ENCODE data around the gene TMEM203. TPM values are rescaled to one million over a fixed set of nuclear protein-coding genes. Genes with fewer than 3 reads are reported as not detected.

Gene TMEM203
- total and polyA plus RNA-seq, 2 of the 4 experiments (the other 2 are of a cell fraction) = 18.8 to 40.6 TPM

DNA sequence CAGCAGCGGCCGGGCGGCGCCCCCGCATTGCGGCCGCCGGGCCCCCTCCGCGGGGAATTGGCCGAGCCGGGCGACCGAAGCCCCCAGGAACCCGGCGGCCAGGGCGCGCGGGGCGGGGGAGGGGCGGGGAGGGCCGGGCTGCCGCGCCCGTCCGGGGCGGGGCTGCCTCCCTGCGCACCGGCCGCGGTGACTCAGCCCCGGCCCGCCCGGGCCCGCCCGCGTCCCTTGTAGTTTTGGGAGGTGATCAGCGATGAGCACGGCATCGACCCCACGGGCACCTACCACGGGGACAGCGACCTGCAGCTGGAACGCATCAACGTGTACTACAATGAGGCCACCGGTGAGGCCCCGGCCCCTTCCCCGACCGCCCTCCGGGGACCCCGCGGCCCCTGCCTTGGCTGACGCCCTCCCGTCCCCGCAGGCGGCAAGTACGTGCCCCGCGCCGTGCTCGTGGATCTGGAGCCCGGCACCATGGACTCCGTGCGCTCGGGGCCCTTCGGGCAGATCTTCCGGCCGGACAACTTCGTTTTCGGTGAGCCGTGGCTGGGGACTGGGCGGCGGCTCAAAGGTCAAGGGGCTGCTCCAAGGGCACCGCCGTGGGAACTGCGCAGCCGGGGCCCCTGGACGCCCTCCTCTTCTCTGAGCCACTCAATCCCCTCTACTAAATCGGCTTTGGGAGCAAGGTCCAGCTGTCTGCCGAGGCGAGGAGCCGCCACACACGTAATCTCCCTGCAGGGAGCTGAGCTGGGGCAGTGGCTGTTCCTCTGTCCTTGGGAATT, 36.2 kb upstream of the TMEM203 start:
- no peak overlapping the region for H3K18ac ChIP-seq (ENCODE audit: low read depth, low read length)
- no peak overlapping the region for H2BK15ac ChIP-seq (ENCODE audit: low read depth, low read length)
- H2AK9ac ChIP-seq (replicated peaks; ENCODE audit: low read depth, low read length, poor library complexity) = peak overlapping the region; percentile 97
- 0% methylated on average over 47 of the region's 83 CpGs; no CpG with 5 or more reads in 1 of the 2 experiments for WGBS, 2 experiments (ENCODE audit: extremely low coverage in 2 of 2, insufficient read length in 1 of 2)
- H4K20me1 ChIP-seq (ENCODE audit: insufficient read depth, low read length) = peaks cover 37% of the 10 kb centered on the region
- H3K9me3 ChIP-seq (ENCODE audit: control insufficient read depth, insufficient read depth, low read length) = no peaks in the 10 kb centered on the region
- peak overlapping the region; percentile 59; the same call in 1 of the 2 replicates for H3K56ac ChIP-seq (ENCODE audit: extremely low read depth, insufficient read depth, low read length)
- H3K9me1 ChIP-seq (ENCODE audit: insufficient read depth, low read length) = peaks cover 4% of the 10 kb centered on the region
- no peak overlapping the region for H4K5ac ChIP-seq (ENCODE audit: low read depth, low read length)
- H3K27me3 ChIP-seq (ENCODE audit: control insufficient read depth, insufficient read depth, low read length) = no peaks in the 10 kb centered on the region
- H2BK120ac ChIP-seq (ENCODE audit: low read depth, low read length) = no peak overlapping the region
- BruUV-seq (replicated peaks) = no TSS peak
- intact Hi-C loops (cut with micrococcal nuclease) = no loop called here
- peak overlapping the region; percentile 94 for H2AK5ac ChIP-seq (ENCODE audit: low read depth, low read length)
- H2BK5ac ChIP-seq (ENCODE audit: low read depth, low read length, poor library complexity, severe bottlenecking) = peak overlapping the region; percentile 49
- H3K14ac ChIP-seq (replicated peaks; ENCODE audit: low read depth, low read length) = peak overlapping the region; percentile 91
- POLR2A ChIA-PET (ENCODE audit: unreplicated experiment) = no interaction called here
- no peak overlapping the region for H2BK20ac ChIP-seq (ENCODE audit: low read depth, low read length)
- peak overlapping the region; percentile 23 for H2AFZ ChIP-seq (replicated peaks; ENCODE audit: low read length, poor library complexity)
- CTCF ChIA-PET = no interaction called here
- peak overlapping the region; percentile 90 for H3K9ac ChIP-seq (ENCODE audit: low read depth, low read length)
- H4K91ac ChIP-seq (ENCODE audit: insufficient read depth, low read depth, low read length) = peak overlapping the region; percentile 33; the same call in 1 of the 2 replicates
- ATAC-seq (ENCODE audit: low read depth) = peak; percentile 33
- peak overlapping the region; percentile 50 for H3K4me3 ChIP-seq (ENCODE audit: insufficient read depth, low read depth, low read length)
- peak overlapping the region; percentile 94 for H3K4me2 ChIP-seq (ENCODE audit: low read depth, low read length)
- DNase-seq = peak; percentile 32
- peaks cover 8% of the 10 kb centered on the region; the same call in 1 of the 2 replicates for H3K4me1 ChIP-seq (ENCODE audit: control insufficient read depth, insufficient read depth, low read length)
- H4K8ac ChIP-seq (ENCODE audit: low read depth in 2 of 2, low read length in 2 of 2) = no peak overlapping the region; a peak in 1 of 4 replicates
- peak overlapping the region; percentile 77 for H3K27ac ChIP-seq (ENCODE audit: insufficient read depth, low read length)
- peak overlapping the region; percentile 87 for H3K4ac ChIP-seq (ENCODE audit: low read depth, low read length)
- TF ChIP-seq CHD1 (IDR thresholded peaks at IDR 0.05; ENCODE audit: low read depth, low read length) (peak; percentile 60; the same call in 1 of the 2 replicates), NFE2L2 (IDR thresholded peaks at IDR 0.05; ENCODE audit: low read depth, low read length) (no peak), RAD21 (IDR thresholded peaks at IDR 0.05; ENCODE audit: low read length) (no peak), MAFK (IDR thresholded peaks at IDR 0.05; ENCODE audit: low read depth, low read length) (no peak)
- TF ChIP-seq, protein P1, sequence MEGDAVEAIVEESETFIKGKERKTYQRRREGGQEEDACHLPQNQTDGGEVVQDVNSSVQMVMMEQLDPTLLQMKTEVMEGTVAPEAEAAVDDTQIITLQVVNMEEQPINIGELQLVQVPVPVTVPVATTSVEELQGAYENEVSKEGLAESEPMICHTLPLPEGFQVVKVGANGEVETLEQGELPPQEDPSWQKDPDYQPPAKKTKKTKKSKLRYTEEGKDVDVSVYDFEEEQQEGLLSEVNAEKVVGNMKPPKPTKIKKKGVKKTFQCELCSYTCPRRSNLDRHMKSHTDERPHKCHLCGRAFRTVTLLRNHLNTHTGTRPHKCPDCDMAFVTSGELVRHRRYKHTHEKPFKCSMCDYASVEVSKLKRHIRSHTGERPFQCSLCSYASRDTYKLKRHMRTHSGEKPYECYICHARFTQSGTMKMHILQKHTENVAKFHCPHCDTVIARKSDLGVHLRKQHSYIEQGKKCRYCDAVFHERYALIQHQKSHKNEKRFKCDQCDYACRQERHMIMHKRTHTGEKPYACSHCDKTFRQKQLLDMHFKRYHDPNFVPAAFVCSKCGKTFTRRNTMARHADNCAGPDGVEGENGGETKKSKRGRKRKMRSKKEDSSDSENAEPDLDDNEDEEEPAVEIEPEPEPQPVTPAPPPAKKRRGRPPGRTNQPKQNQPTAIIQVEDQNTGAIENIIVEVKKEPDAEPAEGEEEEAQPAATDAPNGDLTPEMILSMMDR (conservative IDR thresholded peaks at IDR 0.05; ENCODE audit: low read depth, low read length) = no peak
- in situ Hi-C loops (cut with MboI; ENCODE audit: low sequenced_read_pairs) = no loop called here
- H3K79me1 ChIP-seq (ENCODE audit: low read depth in 1 of 2, low read length in 2 of 2) = peaks cover 12 to 53% of the 10 kb centered on the region in 2 experiments; a peak in 3 of 4 replicates
- H3K23ac ChIP-seq (ENCODE audit: low read depth, low read length) = peak overlapping the region; percentile 14
- H3K36me3 ChIP-seq (ENCODE audit: control insufficient read depth, insufficient read depth, low read length) = peaks cover 19% of the 10 kb centered on the region
- dilution Hi-C loops (cut with HindIII; ENCODE audit: low sequenced_read_pairs, unreplicated experiment) = no loop called here

All from IMR-90 (cell line).